ENCODE data around the gene LTBP2. TPM values are rescaled to one million over a fixed set of nuclear protein-coding genes. Genes with fewer than 3 reads are reported as not detected.

The LTBP2 gene
- total RNA-seq, 1 donor from 2014 or later: 6.6 TPM

- FAIRE-seq: no peak
- peak; percentile 49 for DNase-seq (ENCODE audit: low read depth)
Observed at GRCh38 chr14:74491956-74492775, 119.9 kb downstream of the LTBP2 start.

GRCh38 chr14:74490486-74490885, 121.6 kb downstream of the LTBP2 start:
- Histone ChIP-seq H3K36me3 (ENCODE audit: control insufficient read depth, insufficient read depth, low read length) (peaks cover 5% of the 10 kb centered on the region), H3K4me3 (ENCODE audit: low read depth, low read length) (no peak overlapping the region), H3K27me3 (ENCODE audit: control insufficient read depth, insufficient read depth, low read length) (no peaks in the 10 kb centered on the region)
- TF ChIP-seq CTCF (IDR thresholded peaks at IDR 0.05; ENCODE audit: insufficient read depth, low read length, severe bottlenecking): no peak
- DNase-seq (ENCODE audit: low read depth): no peak
- FAIRE-seq: no peak

More at GRCh38 chr14:74491956-74492775, 119.9 kb downstream of the LTBP2 start:
- peak overlapping the region; percentile 88 for H3K4me3 ChIP-seq (ENCODE audit: low read depth, low read length)
- peak; percentile 32 for TF ChIP-seq CTCF (IDR thresholded peaks at IDR 0.05; ENCODE audit: insufficient read depth, low read length, severe bottlenecking)
- H3K36me3 ChIP-seq (ENCODE audit: control insufficient read depth, insufficient read depth, low read length): peaks cover 3% of the 10 kb centered on the region
- no peaks in the 10 kb centered on the region for H3K27me3 ChIP-seq (ENCODE audit: control insufficient read depth, insufficient read depth, low read length)

GRCh38 chr14:74488786-74489397, 123.1 kb downstream of the LTBP2 start:
- Histone ChIP-seq H3K27me3 (ENCODE audit: control insufficient read depth, insufficient read depth, low read length) (no peaks in the 10 kb centered on the region), H3K4me3 (ENCODE audit: low read depth, low read length) (no peak overlapping the region), H3K36me3 (ENCODE audit: control insufficient read depth, insufficient read depth, low read length) (peaks cover 5% of the 10 kb centered on the region)
- DNase-seq (ENCODE audit: low read depth): peak; percentile 61
- FAIRE-seq: no peak
- TF ChIP-seq CTCF (IDR thresholded peaks at IDR 0.05; ENCODE audit: insufficient read depth, low read length, severe bottlenecking): no peak

- H3K36me3 ChIP-seq (ENCODE audit: control insufficient read depth, insufficient read depth, low read length): peaks cover 8% of the 10 kb centered on the region
- H3K27me3 ChIP-seq (ENCODE audit: control insufficient read depth, insufficient read depth, low read length): no peaks in the 10 kb centered on the region
- TF ChIP-seq CTCF (IDR thresholded peaks at IDR 0.05; ENCODE audit: insufficient read depth, low read length, severe bottlenecking): no peak
- no peak for DNase-seq (ENCODE audit: low read depth)
- FAIRE-seq: no peak
- no peak overlapping the region for H3K4me3 ChIP-seq (ENCODE audit: low read depth, low read length)
Observed at GRCh38 chr14:74486164-74486563, 125.9 kb downstream of the LTBP2 start.

- no peak for DNase-seq (ENCODE audit: low read depth)
- H3K27me3 ChIP-seq (ENCODE audit: control insufficient read depth, insufficient read depth, low read length): no peaks in the 10 kb centered on the region
- FAIRE-seq: no peak
- H3K4me3 ChIP-seq (ENCODE audit: low read depth, low read length): no peak overlapping the region
- peaks cover 11% of the 10 kb centered on the region for H3K36me3 ChIP-seq (ENCODE audit: control insufficient read depth, insufficient read depth, low read length)
- TF ChIP-seq CTCF (IDR thresholded peaks at IDR 0.05; ENCODE audit: insufficient read depth, low read length, severe bottlenecking): no peak
Observed at GRCh38 chr14:74483321-74483720, 128.7 kb downstream of the LTBP2 start.

Data from bronchial epithelial cell (primary cell).